ENCODE measurements around the gene CTSS. TPM values are rescaled to one million over a fixed set of nuclear protein-coding genes. Genes with fewer than 3 reads are reported as not detected.

Gene CTSS
- total RNA-seq, 1 donor from 2014 or later, result 4.4 TPM

GRCh38 chr1:150762552-150762951 lies 3.0 kb downstream of the CTSS start:
- H3K36me3 Mint-ChIP-seq (ENCODE audit: unreplicated experiment), result no peaks in the 10 kb centered on the region
- H3K9me3 Mint-ChIP-seq (ENCODE audit: unreplicated experiment), result peaks cover 6% of the 10 kb centered on the region
- no peak overlapping the region for H3K4me3 Mint-ChIP-seq (ENCODE audit: unreplicated experiment)
- H3K4me1 Mint-ChIP-seq (ENCODE audit: unreplicated experiment), result peaks cover 19% of the 10 kb centered on the region
- H3K27ac Mint-ChIP-seq (ENCODE audit: unreplicated experiment), result no peak overlapping the region
- no peak for DNase-seq (ENCODE audit: extremely low spot score, unreplicated experiment)
- no peaks in the 10 kb centered on the region for H3K27me3 Mint-ChIP-seq (ENCODE audit: unreplicated experiment)
- no peak for TF ChIP-seq CTCF (IDR thresholded peaks at IDR 0.05)

- Mint-ChIP-seq H3K4me1 (ENCODE audit: unreplicated experiment) (peaks cover 19% of the 10 kb centered on the region), H3K9me3 (ENCODE audit: unreplicated experiment) (peaks cover 6% of the 10 kb centered on the region), H3K27ac (ENCODE audit: unreplicated experiment) (no peak overlapping the region), H3K4me3 (ENCODE audit: unreplicated experiment) (no peak overlapping the region), H3K27me3 (ENCODE audit: unreplicated experiment) (no peaks in the 10 kb centered on the region), H3K36me3 (ENCODE audit: unreplicated experiment) (no peaks in the 10 kb centered on the region)
- TF ChIP-seq CTCF (IDR thresholded peaks at IDR 0.05), result no peak
- no peak for DNase-seq (ENCODE audit: extremely low spot score, unreplicated experiment)
These were observed 3.8 kb downstream of the CTSS start for GRCh38 chr1:150761801-150762200.

GRCh38 chr1:150760013-150760412 lies 5.6 kb downstream of the CTSS start:
- TF ChIP-seq CTCF (IDR thresholded peaks at IDR 0.05), result no peak
- H3K36me3 Mint-ChIP-seq (ENCODE audit: unreplicated experiment), result no peaks in the 10 kb centered on the region
- no peak for DNase-seq (ENCODE audit: extremely low spot score, unreplicated experiment)
- no peaks in the 10 kb centered on the region for H3K27me3 Mint-ChIP-seq (ENCODE audit: unreplicated experiment)
- peaks cover 6% of the 10 kb centered on the region for H3K9me3 Mint-ChIP-seq (ENCODE audit: unreplicated experiment)
- H3K27ac Mint-ChIP-seq (ENCODE audit: unreplicated experiment), result no peak overlapping the region
- no peak overlapping the region for H3K4me3 Mint-ChIP-seq (ENCODE audit: unreplicated experiment)
- peaks cover 11% of the 10 kb centered on the region for H3K4me1 Mint-ChIP-seq (ENCODE audit: unreplicated experiment)

GRCh38 chr1:150753416-150753815 lies 12.2 kb downstream of the CTSS start:
- no peak for TF ChIP-seq CTCF (IDR thresholded peaks at IDR 0.05)
- H3K4me3 Mint-ChIP-seq (ENCODE audit: unreplicated experiment), result no peak overlapping the region
- H3K36me3 Mint-ChIP-seq (ENCODE audit: unreplicated experiment), result no peaks in the 10 kb centered on the region
- no peak overlapping the region for H3K27ac Mint-ChIP-seq (ENCODE audit: unreplicated experiment)
- peaks cover 2% of the 10 kb centered on the region for H3K4me1 Mint-ChIP-seq (ENCODE audit: unreplicated experiment)
- H3K27me3 Mint-ChIP-seq (ENCODE audit: unreplicated experiment), result no peaks in the 10 kb centered on the region
- no peaks in the 10 kb centered on the region for H3K9me3 Mint-ChIP-seq (ENCODE audit: unreplicated experiment)
- no peak for DNase-seq (ENCODE audit: extremely low spot score, unreplicated experiment)

- H3K36me3 Mint-ChIP-seq (ENCODE audit: unreplicated experiment), result no peaks in the 10 kb centered on the region
- H3K4me3 Mint-ChIP-seq (ENCODE audit: unreplicated experiment), result no peak overlapping the region
- H3K27ac Mint-ChIP-seq (ENCODE audit: unreplicated experiment), result no peak overlapping the region
- no peak for DNase-seq (ENCODE audit: extremely low spot score, unreplicated experiment)
- H3K27me3 Mint-ChIP-seq (ENCODE audit: unreplicated experiment), result no peaks in the 10 kb centered on the region
- no peak for TF ChIP-seq CTCF (IDR thresholded peaks at IDR 0.05)
- peaks cover 2% of the 10 kb centered on the region for H3K4me1 Mint-ChIP-seq (ENCODE audit: unreplicated experiment)
- no peaks in the 10 kb centered on the region for H3K9me3 Mint-ChIP-seq (ENCODE audit: unreplicated experiment)
These were observed 14.1 kb downstream of the CTSS start for GRCh38 chr1:150751443-150751842.

All from osteocyte (in vitro differentiated cells).